ENCODE data around the gene NTS.

DNA sequence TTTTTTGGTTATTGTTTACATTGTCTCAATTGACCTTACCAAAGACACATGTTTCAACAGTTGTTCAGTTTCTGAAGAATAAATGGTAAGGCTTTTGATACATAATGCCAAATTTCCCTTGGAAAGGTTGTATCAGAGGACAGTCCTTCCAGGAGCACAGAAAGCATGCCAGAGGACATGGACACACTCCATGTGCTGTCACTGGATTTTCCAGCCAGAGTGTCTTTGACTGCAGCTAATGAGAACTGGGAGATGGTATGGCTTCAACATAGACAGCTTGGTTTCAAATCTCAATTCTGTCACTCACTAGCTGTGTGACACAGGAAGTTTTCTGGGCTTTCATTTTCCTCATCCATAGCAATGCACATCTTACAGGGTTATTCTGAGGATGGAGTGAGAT is 20.6 kb downstream of the NTS start:
- TF ChIP-seq, protein P1, sequence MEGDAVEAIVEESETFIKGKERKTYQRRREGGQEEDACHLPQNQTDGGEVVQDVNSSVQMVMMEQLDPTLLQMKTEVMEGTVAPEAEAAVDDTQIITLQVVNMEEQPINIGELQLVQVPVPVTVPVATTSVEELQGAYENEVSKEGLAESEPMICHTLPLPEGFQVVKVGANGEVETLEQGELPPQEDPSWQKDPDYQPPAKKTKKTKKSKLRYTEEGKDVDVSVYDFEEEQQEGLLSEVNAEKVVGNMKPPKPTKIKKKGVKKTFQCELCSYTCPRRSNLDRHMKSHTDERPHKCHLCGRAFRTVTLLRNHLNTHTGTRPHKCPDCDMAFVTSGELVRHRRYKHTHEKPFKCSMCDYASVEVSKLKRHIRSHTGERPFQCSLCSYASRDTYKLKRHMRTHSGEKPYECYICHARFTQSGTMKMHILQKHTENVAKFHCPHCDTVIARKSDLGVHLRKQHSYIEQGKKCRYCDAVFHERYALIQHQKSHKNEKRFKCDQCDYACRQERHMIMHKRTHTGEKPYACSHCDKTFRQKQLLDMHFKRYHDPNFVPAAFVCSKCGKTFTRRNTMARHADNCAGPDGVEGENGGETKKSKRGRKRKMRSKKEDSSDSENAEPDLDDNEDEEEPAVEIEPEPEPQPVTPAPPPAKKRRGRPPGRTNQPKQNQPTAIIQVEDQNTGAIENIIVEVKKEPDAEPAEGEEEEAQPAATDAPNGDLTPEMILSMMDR (IDR thresholded peaks at IDR 0.05) = no peak
- no peak for TF ChIP-seq POLR2A (IDR thresholded peaks at IDR 0.05)
- TF ChIP-seq EP300 (IDR thresholded peaks at IDR 0.05) = no peak

All from ovary (tissue), 3 donors.